Memory B cell (primary cell): ENCODE measurements around the gene CCDC39.
"Not testable (repeated sequence)": the region's sequence is repeated elsewhere in the genome, so short reads cannot be mapped to it uniquely, and the experiment has no call there.

ENCODE experiments used
- ATAC-seq: fragments of 150-1000 bp; cut with Tn5 transposase; 2 replicates; pipeline ENCODE4 v1.10.0; 2021; ENCODE audit warnings: low read depth, mild to moderate bottlenecking, moderate library complexity
- DNase-seq, 2 donors: peaks; one replicate each; pipeline ENCODE4 v3.0.0; 2022; ENCODE audit warnings: low spot score in 2 of 2
- H3K27ac Mint-ChIP-seq: one replicate; pipeline ENCODE4 v1.8.0; 2022; ENCODE audit warnings: mild to moderate bottlenecking, moderate library complexity, mixed read lengths
- H3K27me3 Mint-ChIP-seq: one replicate; pipeline ENCODE4 v1.8.0; 2022; ENCODE audit warnings: mixed read lengths
- H3K36me3 Mint-ChIP-seq: one replicate; pipeline ENCODE4 v1.8.0; 2022; ENCODE audit warnings: mild to moderate bottlenecking, mixed read lengths
- H3K4me1 Mint-ChIP-seq: one replicate; pipeline ENCODE4 v1.8.0; 2022; ENCODE audit warnings: mixed read lengths
- H3K4me3 Mint-ChIP-seq: one replicate; pipeline ENCODE4 v1.8.0; 2022; ENCODE audit warnings: mild to moderate bottlenecking, moderate library complexity, mixed read lengths
- H3K9me3 Mint-ChIP-seq: one replicate; pipeline ENCODE4 v1.8.0; 2022; ENCODE audit warnings: mixed read lengths

CCDC39 gene

DNA sequence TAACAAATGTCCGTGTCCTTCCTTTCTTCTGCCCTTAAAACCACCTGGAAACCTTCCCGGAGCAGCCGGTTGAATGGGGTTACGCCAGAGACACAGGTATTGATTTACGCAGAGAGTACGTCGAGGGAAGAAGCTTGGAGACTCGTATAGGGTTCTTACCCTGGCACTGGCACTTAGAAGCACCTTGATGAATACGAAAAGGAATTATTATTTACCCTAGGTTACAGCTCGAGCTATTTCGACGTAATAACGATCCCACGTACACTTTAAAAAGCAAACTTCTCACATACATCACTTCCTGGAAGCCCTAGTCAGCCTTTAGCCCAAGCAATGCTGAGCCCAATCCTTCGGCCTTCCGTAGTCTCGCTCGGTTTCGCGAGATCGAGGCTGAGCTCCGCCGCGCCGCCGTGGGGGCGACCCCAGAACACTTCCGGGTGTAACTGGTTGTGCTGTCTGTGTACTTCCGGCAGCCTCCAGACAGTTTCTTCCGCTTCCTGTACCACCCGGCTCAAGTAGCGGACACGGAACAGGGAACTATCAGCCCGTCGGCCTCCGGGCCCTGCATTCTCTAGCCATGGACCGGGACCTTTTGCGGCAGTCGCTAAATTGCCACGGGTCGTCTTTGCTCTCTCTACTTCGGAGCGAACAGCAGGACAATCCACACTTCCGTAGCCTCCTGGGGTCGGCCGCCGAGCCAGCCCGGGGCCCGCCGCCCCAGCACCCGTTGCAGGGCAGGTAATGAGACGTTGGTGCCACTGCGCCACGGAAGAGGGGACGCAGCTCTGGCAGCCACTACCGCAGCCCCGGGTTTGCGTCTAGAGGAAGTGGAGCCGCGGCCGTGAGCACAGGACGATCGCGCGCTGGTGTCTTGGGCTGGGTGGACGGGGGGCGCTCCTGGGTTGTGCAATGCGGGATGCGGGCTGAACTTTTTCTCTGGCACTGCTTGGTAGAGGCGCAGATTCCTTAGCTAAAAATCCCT is 77.3 kb downstream of the CCDC39 start, which contains the start of gene TTC14:
TSS of gene TTC14 (plus strand) at position 476 of the 979 bp plus-strand sequence. CDS start at position 575, 99 bp downstream.
- Mint-ChIP-seq H3K4me3 (peak within 1 kb of the TSS; percentile 95), H3K27me3 (peaks cover 3% of the 10 kb centered on the region)

DNA sequence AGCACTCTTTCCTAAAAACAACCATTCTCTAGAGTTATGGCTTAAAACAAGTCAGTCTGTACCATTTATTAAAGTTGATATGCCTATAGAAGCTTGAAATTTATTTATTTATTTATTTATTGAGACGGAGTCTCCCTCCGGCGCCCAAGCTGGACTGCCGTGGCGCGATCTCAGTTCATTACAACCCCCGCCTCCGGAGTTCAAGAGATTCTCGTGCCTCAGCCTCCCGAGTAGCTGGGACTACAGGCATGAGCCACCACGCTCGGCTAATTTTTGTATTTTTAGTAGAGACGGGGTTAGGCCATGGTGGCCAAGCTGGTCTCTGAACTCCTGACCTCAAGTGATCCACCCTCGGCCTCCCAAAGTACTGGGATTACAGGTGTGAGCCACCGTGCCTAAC is 78.8 kb downstream of the CCDC39 start:
- H3K27me3 Mint-ChIP-seq = peaks cover 6% of the 10 kb centered on the region
- H3K4me3 Mint-ChIP-seq = no peak overlapping the region
- DNase-seq (no peak), ATAC-seq (no peak)
- no peak overlapping the region for H3K27ac Mint-ChIP-seq
- H3K4me1 Mint-ChIP-seq = peaks cover 8% of the 10 kb centered on the region
- peaks cover 2% of the 10 kb centered on the region for H3K9me3 Mint-ChIP-seq
- peaks cover 16% of the 10 kb centered on the region for H3K36me3 Mint-ChIP-seq

More for the DNA sequence above, 77.3 kb downstream of the CCDC39 start, which contains the start of gene TTC14:
- ATAC-seq = peak; percentile 92
- Mint-ChIP-seq H3K4me1 (peaks cover 8% of the 10 kb centered on the region), H3K27ac (peak within 1 kb of the TSS; percentile 95), H3K36me3 (peaks cover 26% of the 10 kb centered on the region), H3K9me3 (peaks cover 2% of the 10 kb centered on the region)
- peak; percentile 84 to 89 for DNase-seq

DNA sequence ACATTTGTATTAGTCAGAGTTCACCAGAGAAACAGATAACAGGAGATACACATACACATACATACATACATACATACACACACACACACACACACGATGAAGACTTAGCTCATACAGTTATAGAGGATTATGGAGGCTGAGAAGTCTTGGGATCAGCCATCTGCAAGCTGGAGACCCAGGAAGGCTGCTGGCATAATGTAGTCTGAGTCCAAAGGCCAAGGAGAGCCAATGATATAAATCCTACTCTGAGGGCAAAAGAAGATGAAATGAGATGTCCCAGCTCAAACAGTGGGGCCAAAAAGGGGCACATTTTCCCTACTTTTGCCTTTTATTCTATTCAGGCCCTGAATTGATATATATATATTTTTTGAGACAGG is 83.7 kb downstream of the CCDC39 start:
- no peaks in the 10 kb centered on the region for H3K4me1 Mint-ChIP-seq
- no peaks in the 10 kb centered on the region for H3K9me3 Mint-ChIP-seq
- no peak overlapping the region for H3K4me3 Mint-ChIP-seq
- H3K27ac Mint-ChIP-seq = no peak overlapping the region
- DNase-seq (no peak), ATAC-seq (no peak)
- H3K27me3 Mint-ChIP-seq = peaks cover 15% of the 10 kb centered on the region
- no peaks in the 10 kb centered on the region for H3K36me3 Mint-ChIP-seq

DNA sequence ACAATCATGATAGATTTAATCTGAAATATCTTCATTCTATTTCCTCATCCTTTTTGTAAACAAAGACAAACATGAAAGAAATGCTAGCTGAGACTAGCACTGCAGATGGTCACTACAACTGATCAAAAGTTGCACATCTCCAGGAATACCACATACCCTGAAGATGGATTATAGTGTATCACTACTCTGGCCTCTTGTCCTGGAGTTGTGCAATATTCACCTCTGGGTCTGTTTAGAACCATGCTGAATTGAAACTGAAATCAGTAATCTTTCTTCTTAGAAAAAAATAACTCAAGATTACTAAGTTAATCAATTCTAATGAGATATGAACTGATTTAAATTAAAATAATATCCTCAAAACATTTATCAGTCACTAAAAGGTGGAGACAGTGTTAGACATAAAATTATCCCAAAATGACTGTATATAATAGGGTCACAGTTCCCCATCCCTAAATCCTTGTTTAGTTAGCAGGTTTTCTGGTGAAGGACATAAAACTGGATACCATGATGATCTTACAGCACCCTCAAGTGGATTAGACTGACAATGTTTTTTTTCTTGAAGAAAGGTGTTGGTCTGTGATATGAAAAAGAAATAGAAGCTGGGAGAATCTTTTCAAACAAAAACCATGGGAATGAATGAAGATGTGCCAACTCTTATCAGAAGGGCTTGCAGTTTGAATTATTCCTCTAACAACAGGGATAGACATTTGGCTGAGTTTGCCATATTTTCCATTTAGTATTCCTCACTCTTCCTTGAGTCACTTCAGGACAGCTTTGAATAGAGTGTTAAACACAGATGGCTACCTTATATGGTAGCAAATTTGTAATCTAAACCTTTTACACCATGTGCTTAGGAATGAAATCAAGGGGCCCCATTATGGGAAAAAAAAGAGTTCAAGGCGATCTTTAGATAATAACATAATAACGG is 84.4 kb downstream of the CCDC39 start:
- no peak overlapping the region for H3K4me3 Mint-ChIP-seq
- H3K4me1 Mint-ChIP-seq = no peaks in the 10 kb centered on the region
- no peaks in the 10 kb centered on the region for H3K9me3 Mint-ChIP-seq
- H3K27ac Mint-ChIP-seq = no peak overlapping the region
- peaks cover 15% of the 10 kb centered on the region for H3K27me3 Mint-ChIP-seq
- ATAC-seq (no peak), DNase-seq (no peak)
- no peaks in the 10 kb centered on the region for H3K36me3 Mint-ChIP-seq

DNA sequence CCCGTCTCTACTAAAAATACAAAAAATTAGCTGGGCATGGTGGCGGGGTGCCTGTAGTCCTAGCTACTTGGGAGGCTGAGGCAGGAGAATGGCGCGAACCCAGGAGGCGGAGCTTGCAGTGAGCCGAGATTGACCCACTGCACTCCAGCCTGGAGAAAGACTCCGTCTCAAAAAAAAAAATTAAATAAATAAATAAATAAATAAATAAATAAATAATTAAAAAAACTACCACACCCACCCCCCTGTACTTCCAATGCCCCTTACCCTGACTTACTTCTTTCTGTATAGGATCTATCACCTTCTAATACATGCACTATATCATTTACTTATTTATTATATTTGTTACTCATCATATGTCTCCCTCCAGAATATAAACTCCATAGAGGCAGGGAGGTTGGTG is 85.7 kb downstream of the CCDC39 start:
- H3K4me1 Mint-ChIP-seq, H3K9me3 Mint-ChIP-seq: not testable (repeated sequence)
- peaks cover 13% of the 10 kb centered on the region for H3K27me3 Mint-ChIP-seq

DNA sequence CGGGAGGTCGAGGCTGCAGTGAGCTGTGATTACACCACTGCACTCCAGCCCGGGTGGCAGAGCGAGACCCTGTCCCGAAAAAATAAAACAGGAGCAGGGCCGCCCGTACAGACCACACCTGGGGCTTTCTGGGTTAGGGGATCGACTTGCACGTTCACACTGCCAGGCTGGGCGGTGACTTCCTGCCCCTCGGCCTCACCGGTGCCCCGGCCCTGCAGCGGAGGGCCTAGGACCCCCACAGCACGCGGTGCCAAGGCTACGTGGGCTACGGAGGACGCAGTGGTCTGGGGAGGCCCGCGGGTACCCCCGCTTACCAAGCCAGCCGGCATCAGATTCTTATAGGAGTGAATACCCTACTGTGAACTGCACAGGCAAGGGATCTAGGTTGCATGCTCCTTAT is 88.9 kb downstream of the CCDC39 start:
- H3K4me3 Mint-ChIP-seq = no peak overlapping the region
- H3K9me3 Mint-ChIP-seq = no peaks in the 10 kb centered on the region
- H3K27ac Mint-ChIP-seq = no peak overlapping the region
- H3K27me3 Mint-ChIP-seq = peaks cover 17% of the 10 kb centered on the region
- no peaks in the 10 kb centered on the region for H3K36me3 Mint-ChIP-seq
- DNase-seq = no peak
- H3K4me1 Mint-ChIP-seq = no peaks in the 10 kb centered on the region
- no peak for ATAC-seq

More for the DNA sequence above, 85.7 kb downstream of the CCDC39 start:
- H3K27ac Mint-ChIP-seq, H3K36me3 Mint-ChIP-seq, H3K4me3 Mint-ChIP-seq, DNase-seq, ATAC-seq: not testable (repeated sequence)

DNA sequence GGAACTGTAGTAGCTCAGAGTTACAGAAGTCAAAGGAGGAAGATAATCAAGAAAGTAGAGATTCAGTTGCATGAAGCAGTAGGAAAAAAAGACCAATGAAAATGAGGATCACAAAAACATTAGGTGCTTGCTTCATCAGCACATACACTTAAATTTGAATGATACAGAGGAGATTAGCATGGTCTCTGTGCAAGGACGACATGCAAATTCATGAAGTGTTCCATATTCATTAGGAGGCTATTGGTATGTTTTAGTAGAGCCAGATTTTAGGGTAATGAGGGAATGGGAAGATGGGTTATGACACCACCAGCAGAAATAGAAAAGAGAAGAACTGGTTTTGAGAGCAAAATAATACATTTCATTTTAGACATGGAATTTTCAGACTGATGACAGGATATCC is 98.4 kb downstream of the CCDC39 start:
- no peaks in the 10 kb centered on the region for H3K4me1 Mint-ChIP-seq
- H3K36me3 Mint-ChIP-seq = no peaks in the 10 kb centered on the region
- H3K27me3 Mint-ChIP-seq = peaks cover 14% of the 10 kb centered on the region
- no peaks in the 10 kb centered on the region for H3K9me3 Mint-ChIP-seq
- no peak for DNase-seq
- ATAC-seq = no peak
- H3K4me3 Mint-ChIP-seq = no peak overlapping the region
- no peak overlapping the region for H3K27ac Mint-ChIP-seq

DNA sequence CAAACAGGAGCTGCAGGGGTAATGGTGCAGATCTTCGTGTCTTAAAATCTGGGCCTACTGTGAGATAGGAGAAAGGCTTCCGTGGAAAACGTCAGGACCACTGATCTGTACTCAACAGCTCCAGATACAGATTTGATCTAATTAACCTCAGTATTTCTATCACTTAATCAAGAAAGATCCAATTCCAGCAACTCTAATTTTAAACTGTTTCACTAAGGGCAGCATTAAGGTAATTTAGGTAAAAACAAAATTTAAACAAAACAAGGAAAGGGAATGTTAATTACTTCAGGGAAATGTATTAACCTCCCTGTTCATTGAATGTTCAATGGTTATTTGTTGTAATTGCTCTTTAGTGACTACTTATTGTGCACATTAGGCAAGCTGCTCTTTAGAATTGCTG is 103.7 kb downstream of the CCDC39 start:
- no peaks in the 10 kb centered on the region for H3K4me1 Mint-ChIP-seq
- DNase-seq (no peak), ATAC-seq (no peak)
- no peaks in the 10 kb centered on the region for H3K9me3 Mint-ChIP-seq
- H3K27ac Mint-ChIP-seq = no peak overlapping the region
- H3K4me3 Mint-ChIP-seq = no peak overlapping the region
- no peaks in the 10 kb centered on the region for H3K36me3 Mint-ChIP-seq
- peaks cover 6% of the 10 kb centered on the region for H3K27me3 Mint-ChIP-seq

DNA sequence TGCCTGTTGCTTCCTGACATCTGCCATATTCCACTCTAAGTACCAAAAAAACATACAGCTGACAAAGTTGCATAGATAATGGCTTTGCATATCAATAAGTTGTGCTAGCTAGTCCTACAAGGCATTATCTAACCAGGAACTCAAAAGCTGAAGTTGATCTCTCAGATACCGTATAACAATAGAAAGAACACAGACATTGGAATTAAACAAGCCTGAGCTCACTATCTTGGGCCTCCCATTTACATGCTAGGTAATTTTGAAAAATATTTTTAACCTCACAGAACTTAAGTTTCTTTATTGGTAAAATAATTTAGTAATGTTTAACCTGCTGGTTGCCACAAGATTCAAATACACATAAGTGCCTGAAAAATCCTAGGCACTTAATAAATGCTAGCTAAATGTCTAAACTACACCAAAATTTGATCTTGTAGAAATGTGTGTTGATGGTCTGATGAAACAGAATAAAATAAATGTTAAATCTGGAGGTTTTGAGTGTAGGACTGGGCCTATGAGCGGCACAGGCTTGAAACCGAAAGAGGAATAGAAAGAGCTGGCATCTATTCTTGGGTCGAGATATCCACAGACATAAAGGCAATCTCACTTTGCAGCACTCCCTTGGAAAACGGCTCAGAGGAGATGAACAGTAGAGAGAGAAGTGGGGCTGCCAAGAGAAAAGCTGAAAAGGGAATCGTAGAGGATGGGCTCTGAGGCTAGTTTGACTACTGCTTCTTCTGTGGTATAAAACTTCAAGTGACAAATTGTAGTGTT is 107.3 kb downstream of the CCDC39 start:
- no peak overlapping the region for H3K4me3 Mint-ChIP-seq
- H3K9me3 Mint-ChIP-seq = no peaks in the 10 kb centered on the region
- peaks cover 7% of the 10 kb centered on the region for H3K27me3 Mint-ChIP-seq

DNA sequence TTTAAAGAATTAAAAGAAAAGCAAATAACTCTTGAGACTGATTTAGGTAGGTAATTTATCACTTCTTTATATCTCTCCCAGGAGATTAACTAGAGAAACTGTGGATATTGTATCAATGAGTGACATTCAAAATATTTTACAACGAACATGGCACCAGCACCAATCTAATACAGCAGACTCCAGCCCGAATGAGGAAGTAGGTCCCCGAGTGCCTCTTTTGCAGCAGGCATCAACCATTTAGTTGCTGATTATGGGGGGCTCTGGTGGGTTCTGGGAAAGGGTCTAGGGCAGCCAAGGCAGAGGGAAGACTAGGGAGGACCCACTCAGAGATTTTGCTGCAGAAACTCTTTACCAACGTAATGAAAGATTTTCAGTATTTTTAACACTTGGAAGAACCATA is 109.1 kb downstream of the CCDC39 start:
- peak overlapping the region; percentile 33 for H3K4me3 Mint-ChIP-seq

More for the DNA sequence above, 107.3 kb downstream of the CCDC39 start:
- no peaks in the 10 kb centered on the region for H3K4me1 Mint-ChIP-seq
- H3K36me3 Mint-ChIP-seq = no peaks in the 10 kb centered on the region
- H3K27ac Mint-ChIP-seq = no peak overlapping the region
- DNase-seq = no peak
- ATAC-seq = peak; percentile 27

DNA sequence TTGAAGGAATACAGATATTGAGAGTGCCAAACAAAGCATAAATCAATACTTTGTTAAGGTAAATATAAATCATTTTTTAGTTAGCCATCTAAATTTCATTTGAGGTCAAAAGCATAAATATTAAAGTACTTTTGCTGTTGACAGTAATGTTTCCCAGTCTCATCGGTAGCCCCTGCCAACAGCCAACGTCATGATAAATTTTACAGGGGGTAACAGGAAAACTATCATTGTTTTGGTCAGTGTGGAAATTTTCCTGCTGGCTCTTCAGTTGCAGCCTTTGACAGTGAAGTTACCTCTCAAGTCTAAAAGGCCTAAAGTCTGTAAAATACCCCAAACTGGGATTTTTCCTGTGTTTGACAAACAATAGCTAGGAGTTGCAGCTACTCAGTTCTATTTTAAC is 114.6 kb downstream of the CCDC39 start:
- H3K4me1 Mint-ChIP-seq = no peaks in the 10 kb centered on the region
- ATAC-seq (no peak), DNase-seq (no peak)
- peaks cover 4% of the 10 kb centered on the region for H3K9me3 Mint-ChIP-seq
- H3K27me3 Mint-ChIP-seq = peaks cover 5% of the 10 kb centered on the region
- H3K36me3 Mint-ChIP-seq = no peaks in the 10 kb centered on the region
- no peak overlapping the region for H3K27ac Mint-ChIP-seq
- no peak overlapping the region for H3K4me3 Mint-ChIP-seq

More for the DNA sequence above, 109.1 kb downstream of the CCDC39 start:
- DNase-seq (no peak), ATAC-seq (no peak)
- H3K27ac Mint-ChIP-seq = no peak overlapping the region
- H3K36me3 Mint-ChIP-seq = no peaks in the 10 kb centered on the region
- H3K9me3 Mint-ChIP-seq = no peaks in the 10 kb centered on the region
- H3K27me3 Mint-ChIP-seq = peaks cover 4% of the 10 kb centered on the region
- H3K4me1 Mint-ChIP-seq = no peaks in the 10 kb centered on the region
